GM19023 (cell line): ENCODE data around the gene CC2D2B.
"Not testable (repeated sequence)": the region's sequence is repeated elsewhere in the genome, so short reads cannot be mapped to it uniquely, and the experiment has no call there.

ENCODE experiments used
- ATAC-seq: cut with Tn5 transposase; IDR thresholded peaks from one replicate; pipeline ENCODE4 v1.9.1; 2021; ENCODE audit warnings: mild to moderate bottlenecking, moderate library complexity; ENCODE audit not compliant: unreplicated experiment

CC2D2B gene

GRCh38 chr10:95906677-95907455 lies 909 bp upstream of the CC2D2B start:
- ATAC-seq, result peak; percentile 38

- no peak for ATAC-seq
Observed at GRCh38 chr10:95908450-95908849, 675 bp downstream of the CC2D2B start.

DNA sequence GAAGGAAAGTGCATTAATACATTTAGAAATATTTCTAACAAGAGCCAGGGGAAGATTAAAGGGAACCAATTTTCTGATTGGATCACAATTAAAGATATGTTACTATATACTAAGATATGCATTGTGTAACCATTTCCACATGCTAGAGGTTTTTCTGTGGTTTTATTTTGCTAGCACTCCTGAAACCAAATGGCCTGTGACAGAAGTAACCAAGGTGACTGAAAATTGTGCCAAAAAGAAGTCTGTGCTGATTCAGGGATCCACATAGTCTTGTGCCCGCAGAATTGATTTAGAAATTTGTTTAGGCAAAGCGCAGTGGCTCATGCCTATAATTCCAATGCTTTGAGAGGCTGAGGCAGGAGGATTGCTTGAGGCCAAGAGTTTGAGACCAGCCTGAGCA lies 1.8 kb downstream of the CC2D2B start:
- ATAC-seq, result no peak

- ATAC-seq, result not testable (repeated sequence)
Observed at GRCh38 chr10:95916039-95916438, 8.3 kb downstream of the CC2D2B start.

DNA sequence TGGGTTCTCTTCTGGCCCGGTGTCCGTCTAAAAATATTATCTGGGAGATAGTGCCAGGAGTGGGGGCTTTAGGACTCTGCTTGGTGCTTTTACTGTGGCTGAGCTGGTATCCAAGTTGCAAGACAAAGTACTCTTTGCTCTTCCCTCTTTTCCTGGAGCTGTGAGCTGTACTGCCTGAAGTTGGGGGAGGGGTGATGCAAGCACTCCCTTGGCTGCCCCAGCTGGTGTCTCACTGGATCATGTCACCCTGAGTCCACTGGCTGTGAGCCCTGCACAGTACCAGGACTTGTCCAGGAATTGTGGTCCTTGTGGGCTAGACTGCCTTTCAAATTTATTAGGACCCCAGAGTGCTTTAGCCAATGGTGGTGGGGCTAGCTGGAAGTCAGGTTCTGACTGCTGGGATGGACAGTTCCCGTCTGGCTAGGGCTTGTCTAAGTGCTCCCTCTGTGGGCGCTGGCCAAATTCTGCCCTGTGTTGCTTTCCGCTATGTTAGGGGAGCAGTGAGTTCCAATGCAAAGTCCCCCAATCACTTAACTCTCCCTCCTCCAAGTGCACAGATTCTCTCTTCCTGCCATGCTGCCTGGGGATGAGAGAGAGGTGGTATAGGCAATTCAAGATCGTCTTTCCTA lies 13.1 kb downstream of the CC2D2B start:
- ATAC-seq, result no peak

- ATAC-seq, result no peak
Observed at GRCh38 chr10:95925033-95925432, 17.3 kb downstream of the CC2D2B start.

DNA sequence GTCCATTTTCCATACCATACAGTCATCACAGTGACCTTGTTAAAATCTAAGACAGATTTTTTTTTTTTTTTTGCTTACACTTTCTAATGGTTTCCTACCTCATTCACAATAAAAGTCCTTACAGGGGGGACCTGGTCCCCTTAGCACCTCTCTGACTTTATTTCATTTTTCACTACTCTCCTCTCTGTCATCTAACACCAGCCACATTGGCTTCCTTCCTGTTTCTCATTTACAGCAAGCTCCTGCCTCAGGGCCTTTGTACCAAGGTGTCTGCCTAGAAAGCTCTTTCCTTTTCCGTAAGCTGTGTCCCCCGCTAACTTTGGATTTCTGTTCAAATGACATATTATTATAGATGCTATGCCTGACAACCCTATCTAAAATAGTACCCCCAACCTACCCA lies 27.7 kb downstream of the CC2D2B start:
- ATAC-seq, result no peak

- ATAC-seq, result no peak
Observed at GRCh38 chr10:95941115-95941514, 33.3 kb downstream of the CC2D2B start.

DNA sequence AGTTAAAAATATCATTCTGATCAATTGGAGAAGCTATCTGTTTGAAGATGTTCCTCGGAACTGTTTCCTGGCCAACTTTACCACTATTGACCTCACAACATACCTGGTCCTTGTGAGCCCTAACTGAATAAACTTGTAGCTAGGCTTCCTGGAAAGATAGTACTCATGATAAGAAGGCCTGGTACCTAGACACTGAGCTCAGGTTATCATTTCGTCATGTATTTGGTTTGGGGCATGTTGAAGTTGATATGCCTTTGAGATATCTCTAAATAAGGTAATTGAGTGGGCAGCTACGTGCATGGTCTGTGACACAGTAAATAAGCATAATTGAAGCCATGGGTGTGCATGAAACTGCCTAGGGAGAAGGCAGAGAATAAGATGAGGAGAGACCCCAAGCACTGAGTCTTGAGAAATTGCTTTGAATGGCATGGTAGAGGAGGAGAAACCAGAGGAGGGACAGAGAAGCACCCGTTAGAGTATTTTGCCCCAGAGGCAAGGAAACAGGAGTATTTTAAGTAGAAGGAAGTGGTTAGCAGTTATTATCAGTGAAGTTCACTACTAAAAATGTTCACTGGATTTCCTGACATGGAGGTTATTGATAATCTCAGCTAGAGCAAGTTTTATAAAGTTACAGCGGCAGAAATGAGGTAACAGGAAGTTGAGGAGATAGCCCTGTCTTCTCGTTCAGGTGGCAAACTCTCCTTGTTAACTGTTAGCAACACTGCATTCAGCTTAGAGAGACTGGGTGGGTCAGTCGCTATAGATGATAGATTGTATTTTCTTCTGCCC lies 55.6 kb downstream of the CC2D2B start:
- no peak for ATAC-seq

DNA sequence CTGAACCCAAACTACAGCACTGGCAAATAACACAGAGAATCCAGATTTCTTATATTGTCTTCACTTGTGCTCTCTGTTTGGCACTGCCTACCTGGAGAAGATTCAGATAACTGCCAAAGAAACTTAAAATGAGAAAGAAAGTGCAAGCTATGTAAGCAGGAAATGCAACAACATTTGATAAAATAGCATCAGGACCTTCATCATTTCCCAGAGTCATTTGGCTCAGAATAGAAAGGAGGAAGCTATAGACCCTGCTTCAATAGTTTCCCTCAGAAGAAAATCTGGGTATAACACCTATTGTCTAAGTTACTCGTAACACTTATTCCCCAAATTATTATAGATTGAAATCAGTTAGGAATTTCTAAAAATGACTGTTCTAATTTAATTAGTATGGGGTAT lies 56.2 kb downstream of the CC2D2B start:
- ATAC-seq, result no peak

GRCh38 chr10:95964756-95965155 lies 57.0 kb downstream of the CC2D2B start:
- ATAC-seq, result no peak

- ATAC-seq, result no peak
Observed at GRCh38 chr10:95976362-95977229, 68.8 kb downstream of the CC2D2B start.

GRCh38 chr10:95982200-95982599 lies 74.4 kb downstream of the CC2D2B start:
- ATAC-seq, result no peak

DNA sequence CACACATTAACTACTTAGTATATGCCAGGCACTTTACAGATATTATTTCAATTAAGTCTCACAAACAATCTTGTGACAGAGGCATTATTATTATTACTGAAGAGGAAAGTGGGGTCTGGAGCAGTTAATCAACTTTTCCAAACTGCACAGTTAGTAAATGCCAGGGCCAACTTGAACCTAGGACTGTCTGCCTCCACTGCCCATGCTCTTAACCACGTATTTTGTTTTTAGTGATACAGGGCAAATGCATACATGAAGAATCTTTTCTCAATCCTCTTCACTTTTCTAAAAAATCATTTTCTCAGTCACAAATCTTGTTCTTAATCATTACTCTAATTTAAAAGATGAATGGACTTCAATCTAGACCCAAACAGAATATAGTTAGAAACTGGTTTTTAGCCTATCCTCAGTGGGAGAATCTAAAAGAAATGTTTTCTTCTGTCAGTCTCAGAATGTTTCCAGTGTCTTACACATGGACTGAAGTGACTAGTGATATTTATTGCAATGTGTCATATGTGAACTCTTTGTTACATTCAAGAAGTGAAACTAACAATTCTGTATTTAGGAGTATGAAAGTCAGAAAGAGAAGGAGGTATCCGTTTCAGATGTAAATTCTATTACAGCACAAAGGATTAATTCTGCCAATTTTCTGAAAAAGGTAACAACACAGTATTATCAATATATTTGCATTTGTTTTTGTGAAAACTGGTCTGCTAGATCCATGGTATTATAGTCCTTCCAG lies 80.1 kb downstream of the CC2D2B start:
- ATAC-seq, result peak; percentile 88

GRCh38 chr10:95988702-95989101 lies 80.9 kb downstream of the CC2D2B start:
- ATAC-seq, result no peak

DNA sequence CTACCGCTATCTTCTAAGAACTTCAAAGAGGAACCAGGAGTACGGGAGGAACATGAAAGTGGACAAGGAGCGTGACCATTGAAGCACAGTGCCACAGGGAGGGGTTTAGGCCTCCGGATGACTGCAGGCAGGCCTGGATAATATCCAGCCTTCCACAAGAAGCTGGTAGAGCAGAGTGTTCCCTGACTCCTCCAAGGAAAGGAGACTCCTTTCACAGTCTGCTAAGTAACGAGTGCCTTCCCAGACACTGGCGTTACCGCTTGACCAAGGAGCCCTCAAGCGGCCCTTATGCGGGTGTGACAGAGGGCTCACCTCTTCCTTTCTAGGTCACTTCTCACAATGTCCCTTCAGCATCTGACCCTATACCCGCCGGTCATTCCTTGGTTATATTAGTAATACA lies 86.6 kb downstream of the CC2D2B start:
- ATAC-seq, result not testable (repeated sequence)

GRCh38 chr10:95998255-95998784 lies 90.5 kb downstream of the CC2D2B start:
- no peak for ATAC-seq

GRCh38 chr10:96013956-96014355 lies 106.2 kb downstream of the CC2D2B start:
- ATAC-seq, result no peak

DNA sequence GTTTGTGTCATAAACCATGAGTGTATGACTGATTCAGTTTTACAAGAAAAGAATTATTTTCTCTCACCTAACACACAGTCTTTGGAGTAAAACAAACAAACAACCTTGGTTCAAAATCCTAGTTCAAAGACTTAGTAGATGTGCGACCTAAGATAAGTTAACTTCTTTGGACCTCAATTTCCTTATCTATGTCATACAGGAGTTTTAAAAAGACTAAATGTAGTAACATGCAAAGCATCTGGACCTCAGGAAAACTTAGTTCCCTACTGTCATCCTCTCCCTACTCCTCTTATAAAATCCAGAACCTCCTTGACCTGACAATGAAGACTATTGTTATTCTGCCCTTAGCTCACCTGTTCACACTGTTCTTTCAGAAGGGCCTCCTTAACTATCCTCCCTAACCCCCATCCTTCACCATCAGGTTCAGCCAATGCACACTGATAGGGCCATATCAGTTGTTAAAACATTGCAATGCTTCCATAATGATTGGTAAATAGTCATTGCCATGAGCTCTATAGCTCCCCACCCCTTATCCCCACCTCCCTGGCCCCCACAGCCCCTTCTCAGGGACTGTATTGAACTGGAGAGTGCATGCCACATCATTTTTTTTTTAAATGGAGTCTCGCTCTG lies 106.8 kb downstream of the CC2D2B start:
- ATAC-seq, result no peak
